ENCODE measurements around the gene SPSB1. TPM values are rescaled to one million over a fixed set of nuclear protein-coding genes. Genes with fewer than 3 reads are reported as not detected.

The SPSB1 gene
- total RNA-seq, 6 experiments from 2014 or later: 5.9 to 10.4 (median 8.6) TPM

GRCh38 chr1:9278116-9278515 lies 14.6 kb upstream of the SPSB1 start:
- Mint-ChIP-seq H3K9me3 (no peaks in the 10 kb centered on the region), H3K27ac (no peak overlapping the region), H3K36me3 (ENCODE audit: low read depth) (no peaks in the 10 kb centered on the region; the same call in 1 of the 2 replicates), H3K4me3 (no peak overlapping the region), H3K4me1 (ENCODE audit: low read depth) (peaks cover 67% of the 10 kb centered on the region), H3K27me3 (ENCODE audit: insufficient read depth) (peaks cover 2% of the 10 kb centered on the region)
- DNase-seq: no peak
- TF ChIP-seq CTCF (IDR thresholded peaks at IDR 0.05): no peak

GRCh38 chr1:9278585-9279153 lies 14.0 kb upstream of the SPSB1 start:
- no peak for TF ChIP-seq CTCF (IDR thresholded peaks at IDR 0.05)
- Mint-ChIP-seq H3K9me3 (no peaks in the 10 kb centered on the region), H3K27me3 (ENCODE audit: insufficient read depth) (peaks cover 2% of the 10 kb centered on the region)

GRCh38 chr1:9279172-9279840 lies 13.4 kb upstream of the SPSB1 start:
- H3K4me1 Mint-ChIP-seq (ENCODE audit: low read depth): peaks cover 69% of the 10 kb centered on the region
- peaks cover 2% of the 10 kb centered on the region for H3K27me3 Mint-ChIP-seq (ENCODE audit: insufficient read depth)
- peaks cover 2% of the 10 kb centered on the region; the same call in 1 of the 2 replicates for H3K9me3 Mint-ChIP-seq
- H3K27ac Mint-ChIP-seq: no peak overlapping the region
- no peaks in the 10 kb centered on the region; the same call in 1 of the 2 replicates for H3K36me3 Mint-ChIP-seq (ENCODE audit: low read depth)
- TF ChIP-seq CTCF (IDR thresholded peaks at IDR 0.05): no peak
- H3K4me3 Mint-ChIP-seq: peak overlapping the region; percentile 61; the same call in 1 of the 2 replicates
- no peak for DNase-seq

More at GRCh38 chr1:9278585-9279153, 14.0 kb upstream of the SPSB1 start:
- Mint-ChIP-seq H3K4me3 (no peak overlapping the region), H3K4me1 (ENCODE audit: low read depth) (peaks cover 69% of the 10 kb centered on the region), H3K27ac (no peak overlapping the region), H3K36me3 (ENCODE audit: low read depth) (no peaks in the 10 kb centered on the region; the same call in 1 of the 2 replicates)
- no peak for DNase-seq

- peaks cover 3% of the 10 kb centered on the region; the same call in 1 of the 2 replicates for H3K9me3 Mint-ChIP-seq
- H3K36me3 Mint-ChIP-seq (ENCODE audit: low read depth): no peaks in the 10 kb centered on the region; the same call in 1 of the 2 replicates
- peak; percentile 29; the same call in 1 of the 2 replicates for TF ChIP-seq CTCF (IDR thresholded peaks at IDR 0.05)
- peaks cover 63% of the 10 kb centered on the region for H3K4me1 Mint-ChIP-seq (ENCODE audit: low read depth)
- H3K27me3 Mint-ChIP-seq (ENCODE audit: insufficient read depth): peaks cover 2% of the 10 kb centered on the region
- H3K4me3 Mint-ChIP-seq: peak overlapping the region; percentile 81
- DNase-seq: peak; percentile 94
- peak overlapping the region; percentile 91 for H3K27ac Mint-ChIP-seq
Measured at GRCh38 chr1:9280015-9280860, 12.5 kb upstream of the SPSB1 start.

DNA sequence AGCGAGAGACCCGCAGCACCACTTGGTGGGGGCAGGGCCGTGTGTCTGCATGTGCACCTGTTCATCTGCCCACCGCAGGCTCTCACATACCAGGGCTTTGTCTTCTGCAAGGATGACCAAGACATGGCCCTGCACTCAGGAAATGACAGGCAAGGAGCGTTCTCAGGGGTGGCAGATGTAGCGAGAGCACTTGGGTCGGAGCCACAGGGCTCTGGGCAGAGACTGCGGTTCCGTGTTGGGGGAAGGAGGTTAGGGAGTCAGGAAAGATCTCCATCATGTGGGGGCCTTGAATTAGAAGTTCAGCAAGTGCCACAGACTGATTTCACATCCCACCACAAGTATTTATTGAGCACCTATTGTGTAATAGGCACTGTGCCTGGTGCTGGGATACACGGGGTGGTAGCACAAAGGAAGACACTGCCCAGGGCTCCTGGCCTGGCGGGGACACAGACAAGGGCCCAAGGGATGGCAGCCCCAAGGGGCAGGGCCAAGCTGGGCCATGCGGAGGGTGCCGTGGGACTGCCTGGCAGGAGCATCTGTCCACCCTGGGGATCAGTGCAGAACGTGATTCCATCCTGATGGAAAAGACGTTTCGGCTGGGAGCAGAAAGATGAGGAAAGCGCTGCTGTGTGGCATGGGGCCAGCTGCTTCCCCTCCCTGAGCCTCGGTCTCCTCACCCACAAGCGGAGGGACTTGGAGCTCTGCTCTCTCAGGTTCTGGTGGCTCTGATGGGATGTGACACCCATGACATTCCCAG lies 11.4 kb upstream of the SPSB1 start:
- Mint-ChIP-seq H3K27ac (peak overlapping the region; percentile 91), H3K27me3 (ENCODE audit: insufficient read depth) (peaks cover 6% of the 10 kb centered on the region), H3K4me1 (ENCODE audit: low read depth) (peaks cover 53% of the 10 kb centered on the region), H3K36me3 (ENCODE audit: low read depth) (no peaks in the 10 kb centered on the region; the same call in 1 of the 2 replicates), H3K4me3 (peak overlapping the region; percentile 81; the same call in 1 of the 2 replicates), H3K9me3 (peaks cover 3% of the 10 kb centered on the region; the same call in 1 of the 2 replicates)
- DNase-seq: peak; percentile 30
- no peak for TF ChIP-seq CTCF (IDR thresholded peaks at IDR 0.05)

Measured in HFFc6 (cell line).